HG03159 (cell line): ENCODE measurements around the gene ARHGEF19.

Experiments
- ATAC-seq: cut with Tn5 transposase; IDR thresholded peaks from one replicate; pipeline ENCODE4 v1.9.1; 2021; ENCODE audit warnings: mild to moderate bottlenecking, moderate library complexity; ENCODE audit not compliant: unreplicated experiment

Gene ARHGEF19

GRCh38 chr1:16184557-16185303 lies 27.7 kb downstream of the ARHGEF19 start:
- no peak for ATAC-seq

- ATAC-seq: no peak
Measured at GRCh38 chr1:16183765-16184556, 28.5 kb downstream of the ARHGEF19 start.

GRCh38 chr1:16183179-16183578 lies 29.3 kb downstream of the ARHGEF19 start:
- no peak for ATAC-seq

GRCh38 chr1:16181887-16182719 lies 30.3 kb downstream of the ARHGEF19 start:
- no peak for ATAC-seq

GRCh38 chr1:16180291-16180824 lies 32.1 kb downstream of the ARHGEF19 start:
- no peak for ATAC-seq

- ATAC-seq: no peak
Measured at GRCh38 chr1:16178596-16179497, 33.6 kb downstream of the ARHGEF19 start.

- no peak for ATAC-seq
Measured at GRCh38 chr1:16177306-16177705, 35.1 kb downstream of the ARHGEF19 start.

GRCh38 chr1:16176653-16177052 lies 35.8 kb downstream of the ARHGEF19 start:
- no peak for ATAC-seq

- no peak for ATAC-seq
Measured at GRCh38 chr1:16175610-16176553, 36.6 kb downstream of the ARHGEF19 start.

- ATAC-seq: no peak
Measured at GRCh38 chr1:16174886-16175598, 37.4 kb downstream of the ARHGEF19 start.

- ATAC-seq: no peak
Measured at GRCh38 chr1:16174261-16174868, 38.1 kb downstream of the ARHGEF19 start.

GRCh38 chr1:16173447-16174260 lies 38.8 kb downstream of the ARHGEF19 start:
- no peak for ATAC-seq

- ATAC-seq: no peak
Measured at GRCh38 chr1:16172964-16173446, 39.4 kb downstream of the ARHGEF19 start.

- no peak for ATAC-seq
Measured at GRCh38 chr1:16172218-16172830, 40.1 kb downstream of the ARHGEF19 start.

- no peak for ATAC-seq
Measured at GRCh38 chr1:16171314-16172151, 40.9 kb downstream of the ARHGEF19 start.

GRCh38 chr1:16170283-16170673 lies 42.2 kb downstream of the ARHGEF19 start:
- no peak for ATAC-seq
